IMR-90 (cell line): Measurements from ENCODE around the gene PLEK. TPM values are rescaled to one million over a fixed set of nuclear protein-coding genes. Genes with fewer than 3 reads are reported as not detected.

Experiments used
- ATAC-seq: fragments of 200-7000 bp; cut with Tn5 transposase; 2 replicates; pipeline ENCODE4 v1.9.1; 2020; ENCODE audit warnings: low read depth, mild to moderate bottlenecking, moderate library complexity
- BruUV-seq: library from RNA; stranded (reverse); fragments of 400-500 nt; replicated peaks from 2 replicates; lab custom pipeline; 2021; lab: Mats Ljungman, UMichigan
- CTCF ChIA-PET: fragments of 300-600 bp; formaldehyde crosslinking; extraction: SDS; loops from one replicate; lab custom pipeline; 2021; ENCODE audit warnings: antibody characterized with exemption; lab: Yijun Ruan, JAX
- POLR2A ChIA-PET: fragments of 300-600 bp; sonication (Branson Sonifier 250); formaldehyde crosslinking; loops from one replicate; lab custom pipeline; 2022; ENCODE audit warnings: antibody characterized with exemption; ENCODE audit not compliant: unreplicated experiment; lab: Charles Lee
- DNase-seq: peaks from one replicate; pipeline ENCODE4 v3.0.0; 2013
- H2AFZ ChIP-seq: replicated peaks from 2 replicates; pipeline ENCODE3; 2013; ENCODE audit warnings: low read length, mild to moderate bottlenecking; ENCODE audit not compliant: poor library complexity
- H2AK5ac ChIP-seq: 2 replicates; pipeline ENCODE4 v1.6.1; 2013; ENCODE audit warnings: low read depth, low read length, inconsistent platforms
- H2AK9ac ChIP-seq: replicated peaks from 2 replicates; pipeline ENCODE3; 2013; ENCODE audit warnings: mild to moderate bottlenecking, low read depth, low read length, moderate library complexity; ENCODE audit not compliant: poor library complexity
- H2BK120ac ChIP-seq: 2 replicates; pipeline ENCODE4 v1.6.1; 2013; ENCODE audit warnings: low read depth, low read length, inconsistent platforms
- H2BK15ac ChIP-seq: 3 replicates; pipeline ENCODE4 v1.6.1; 2013; ENCODE audit warnings: low read depth, low read length, inconsistent platforms
- H2BK20ac ChIP-seq: 2 replicates; pipeline ENCODE4 v1.6.1; 2013; ENCODE audit warnings: low read depth, mild to moderate bottlenecking, inconsistent platforms, low read length, moderate library complexity
- H2BK5ac ChIP-seq: 2 replicates; pipeline ENCODE4 v1.6.1; 2013; ENCODE audit warnings: mild to moderate bottlenecking, low read depth, low read length, inconsistent platforms; ENCODE audit not compliant: poor library complexity, severe bottlenecking
- H3K14ac ChIP-seq: replicated peaks from 2 replicates; pipeline ENCODE4 v1.6.1; 2013; ENCODE audit warnings: low read depth, low read length, inconsistent platforms
- H3K18ac ChIP-seq: 2 replicates; pipeline ENCODE4 v1.6.1; 2013; ENCODE audit warnings: low read depth, low read length, control low read depth
- H3K23ac ChIP-seq: 2 replicates; pipeline ENCODE4 v1.6.1; 2013; ENCODE audit warnings: low read depth, low read length, inconsistent platforms
- H3K27ac ChIP-seq: 2 replicates; pipeline ENCODE4 v1.5.1; 2013; ENCODE audit warnings: mild to moderate bottlenecking, control low read depth, low read length; ENCODE audit not compliant: insufficient read depth
- H3K27me3 ChIP-seq: 2 replicates; pipeline ENCODE4 v1.6.1; 2013; ENCODE audit warnings: low read length; ENCODE audit not compliant: control insufficient read depth, insufficient read depth
- H3K36me3 ChIP-seq: 2 replicates; pipeline ENCODE4 v1.6.1; 2013; ENCODE audit warnings: low read length, mixed read lengths; ENCODE audit not compliant: control insufficient read depth, insufficient read depth
- H3K4ac ChIP-seq: 2 replicates; pipeline ENCODE4 v1.6.1; 2013; ENCODE audit warnings: low read depth, low read length, inconsistent platforms
- H3K4me1 ChIP-seq: 2 replicates; pipeline ENCODE4 v1.6.1; 2013; ENCODE audit warnings: low read length, mixed read lengths; ENCODE audit not compliant: control insufficient read depth, insufficient read depth
- H3K4me2 ChIP-seq: 2 replicates; pipeline ENCODE4 v1.6.1; 2013; ENCODE audit warnings: low read depth, mild to moderate bottlenecking, control low read depth, low read length, moderate library complexity
- H3K4me3 ChIP-seq: 2 replicates; pipeline ENCODE4 v1.5.1; 2013; ENCODE audit warnings: low read depth, mild to moderate bottlenecking, control low read depth, low read length, moderate library complexity; ENCODE audit not compliant: insufficient read depth
- H3K56ac ChIP-seq: 2 replicates; pipeline ENCODE4 v1.6.1; 2013; ENCODE audit warnings: low read length, inconsistent platforms; ENCODE audit not compliant: insufficient read depth; ENCODE audit errors: extremely low read depth
- H3K79me1 ChIP-seq, 2 experiments: 2 replicates each; pipeline ENCODE4 v1.6.1; 2013; ENCODE audit warnings: low read length in 2 of 2, inconsistent platforms in 1 of 2, low read depth in 1 of 2
- H3K9ac ChIP-seq: 2 replicates; pipeline ENCODE4 v1.6.1; 2013; ENCODE audit warnings: low read depth, low read length, control low read depth
- H3K9me1 ChIP-seq: 2 replicates; pipeline ENCODE4 v1.6.1; 2013; ENCODE audit warnings: low read length, inconsistent platforms; ENCODE audit not compliant: insufficient read depth
- H3K9me3 ChIP-seq: 2 replicates; pipeline ENCODE4 v1.6.1; 2013; ENCODE audit warnings: low read length; ENCODE audit not compliant: control insufficient read depth, insufficient read depth
- H4K20me1 ChIP-seq: 2 replicates; pipeline ENCODE4 v1.6.1; 2013; ENCODE audit warnings: low read length, inconsistent platforms; ENCODE audit not compliant: insufficient read depth
- H4K5ac ChIP-seq: 2 replicates; pipeline ENCODE4 v1.6.1; 2013; ENCODE audit warnings: mild to moderate bottlenecking, low read depth, low read length, control low read depth
- H4K8ac ChIP-seq, 2 experiments: 2 replicates each; pipeline ENCODE4 v1.6.1; 2013; ENCODE audit warnings: low read depth in 2 of 2, low read length in 2 of 2, control low read depth in 1 of 2, inconsistent platforms in 1 of 2
- H4K91ac ChIP-seq: 2 replicates; pipeline ENCODE4 v1.6.1; 2013; ENCODE audit warnings: low read depth, low read length, inconsistent platforms; ENCODE audit not compliant: insufficient read depth
- BHLHE40 ChIP-seq: fragments of 150-350 bp; IDR thresholded peaks from 2 replicates; pipeline ENCODE4 v1.6.1; 2016; ENCODE audit warnings: mild to moderate bottlenecking, low read depth, low read length
- CEBPB ChIP-seq: IDR thresholded peaks from 2 replicates; pipeline ENCODE4 v1.6.1; 2012; ENCODE audit warnings: low read depth, low read length, improper control_type of control experiment
- CHD1 ChIP-seq: IDR thresholded peaks from 2 replicates; pipeline ENCODE4 v1.6.1; 2012; ENCODE audit warnings: low read depth, low read length, improper control_type of control experiment
- CTCF ChIP-seq: conservative IDR thresholded peaks from 2 replicates; pipeline ENCODE4 v1.5.1; 2012; ENCODE audit warnings: mild to moderate bottlenecking, low read depth, low read length, improper control_type of control experiment
- ELK1 ChIP-seq: fragments of 150-350 bp; IDR thresholded peaks from 2 replicates; pipeline ENCODE4 v1.6.1; 2016; ENCODE audit warnings: low read depth, mild to moderate bottlenecking, low read length, moderate library complexity, borderline replicate concordance
- FOS ChIP-seq: fragments of 150-350 bp; IDR thresholded peaks from 2 replicates; pipeline ENCODE4 v1.6.1; 2016; ENCODE audit warnings: low read depth, low read length
- MAFK ChIP-seq: IDR thresholded peaks from 2 replicates; pipeline ENCODE4 v1.6.1; 2012; ENCODE audit warnings: low read depth, low read length, improper control_type of control experiment
- MAZ ChIP-seq: IDR thresholded peaks from 2 replicates; pipeline ENCODE4 v1.6.1; 2012; ENCODE audit warnings: low read depth, mild to moderate bottlenecking, low read length, improper control_type of control experiment, moderate library complexity, borderline replicate concordance
- MXI1 ChIP-seq: IDR thresholded peaks from 2 replicates; pipeline ENCODE4 v1.6.1; 2012; ENCODE audit warnings: low read depth, mild to moderate bottlenecking, low read length, moderate library complexity, borderline replicate concordance
- NFE2L2 ChIP-seq: fragments of 150-350 bp; IDR thresholded peaks from 2 replicates; pipeline ENCODE4 v1.6.1; 2016; ENCODE audit warnings: low read depth, mild to moderate bottlenecking, low read length
- POLR2A ChIP-seq: IDR thresholded peaks from 2 replicates; pipeline ENCODE4 v1.6.1; 2012; ENCODE audit warnings: mild to moderate bottlenecking, low read depth, low read length
- RAD21 ChIP-seq: IDR thresholded peaks from 2 replicates; pipeline ENCODE4 v1.6.1; 2012; ENCODE audit warnings: low read length, improper control_type of control experiment
- RCOR1 ChIP-seq: IDR thresholded peaks from 2 replicates; pipeline ENCODE4 v1.6.1; 2012; ENCODE audit warnings: mild to moderate bottlenecking, low read length, improper control_type of control experiment; ENCODE audit not compliant: insufficient replicate concordance
- RFX5 ChIP-seq: IDR thresholded peaks from 2 replicates; pipeline ENCODE4 v1.8.0; 2012; ENCODE audit warnings: low read depth, mild to moderate bottlenecking, low read length, moderate library complexity
- SMC3 ChIP-seq: fragments of 150-350 bp; IDR thresholded peaks from 2 replicates; pipeline ENCODE4 v1.6.1; 2016; ENCODE audit warnings: low read depth, mild to moderate bottlenecking, antibody characterized with exemption, low read length, moderate library complexity
- USF2 ChIP-seq: fragments of 150-350 bp; IDR thresholded peaks from 2 replicates; pipeline ENCODE4 v1.6.1; 2017; ENCODE audit warnings: mild to moderate bottlenecking, antibody characterized with exemption, low read length, low read depth
- WGBS, 2 experiments: methylation state at CpG; one replicate each; pipeline versions ENCODE4 v1.1.5 to v1.1.7; 2013; ENCODE audit warnings: missing lambda C conversion rate in 2 of 2; ENCODE audit not compliant: insufficient read length in 1 of 2; ENCODE audit errors: extremely low coverage in 2 of 2; 5-methylcytosine and 5-hydroxymethylcytosine counted together
- dilution Hi-C: fragments of 300-500 bp; cut with HindIII; formaldehyde crosslinking; loops from one replicate; pipeline ENCODE4 v1.14.3; 2018; ENCODE audit warnings: low sequenced_read_pairs; ENCODE audit not compliant: unreplicated experiment
- in situ Hi-C: fragments of 300-500 bp; cut with MboI; formaldehyde crosslinking; loops from 3 replicates; pipeline ENCODE4 v1.14.3; 2019; ENCODE audit warnings: low sequenced_read_pairs, inconsistent platforms, mixed read lengths
- intact Hi-C: fragments of 100-400 bp; cut with micrococcal nuclease; formaldehyde crosslinking; loops from 2 replicates; pipeline ENCODE4 v1.10.0; 2022
- polyA plus RNA-seq, 3 experiments: library from polyadenylated mRNA; depleted of rRNA; stranded (reverse); fragments of >200 nt; gene quantifications; 2 replicates each; pipeline ENCODE4 v1.2.3, GENCODE V29; 2012; ENCODE audit warnings: low replicate concordance in 1 of 3
- total RNA-seq: library from RNA; depleted of rRNA; stranded (reverse); fragments of >200 nt; gene quantifications from 2 replicates; pipeline ENCODE4 v1.2.3, GENCODE V29; 2012

Gene PLEK
- total and polyA plus RNA-seq, 2 of the 4 experiments (the other 2 are of a cell fraction) = under 0.01 TPM; not detected in 1

GRCh38 chr2:68425503-68425902 is 60.4 kb downstream of the PLEK start:
- ATAC-seq (no peak), DNase-seq (no peak)
- no peaks in the 10 kb centered on the region for H3K79me1 ChIP-seq
- dilution Hi-C loops (no loop called here), in situ Hi-C loops (no loop called here), intact Hi-C loops (no loop called here)
- H3K9ac ChIP-seq = no peak overlapping the region
- H2AFZ ChIP-seq = no peak overlapping the region
- H3K18ac ChIP-seq = no peak overlapping the region
- peaks cover 27% of the 10 kb centered on the region for H3K27me3 ChIP-seq
- ChIA-PET CTCF (no interaction called here), POLR2A (no interaction called here)
- H3K23ac ChIP-seq = no peak overlapping the region
- H2BK15ac ChIP-seq = no peak overlapping the region
- H3K4me3 ChIP-seq = no peak overlapping the region
- no peaks in the 10 kb centered on the region for H4K20me1 ChIP-seq
- TF ChIP-seq MAZ = no peak
- TF ChIP-seq SMC3 = no peak
- TF ChIP-seq RAD21 = no peak
- no peak for TF ChIP-seq RFX5
- no peak for TF ChIP-seq POLR2A
- no peak for TF ChIP-seq CHD1
- TF ChIP-seq USF2 = no peak
- TF ChIP-seq CEBPB = no peak
- no peak for TF ChIP-seq MXI1
- TF ChIP-seq ELK1 = no peak
- no peak for TF ChIP-seq NFE2L2
- no peak for TF ChIP-seq MAFK
- no peak for TF ChIP-seq FOS
- TF ChIP-seq RCOR1 = no peak
- no peak for TF ChIP-seq BHLHE40
- no peak for TF ChIP-seq CTCF
- no peak overlapping the region for H3K14ac ChIP-seq
- H2BK5ac ChIP-seq = no peak overlapping the region
- H2BK120ac ChIP-seq = no peak overlapping the region
- WGBS, 2 experiments = no CpG with 5 or more reads among the region's 3 CpGs
- H3K4me2 ChIP-seq = no peak overlapping the region
- no peaks in the 10 kb centered on the region for H3K36me3 ChIP-seq
- H3K4me1 ChIP-seq = peaks cover 2% of the 10 kb centered on the region; the same call in 1 of the 2 replicates
- no peak overlapping the region; the same call in 1 of the 2 replicates for H2BK20ac ChIP-seq
- peaks cover 3% of the 10 kb centered on the region; the same call in 1 of the 2 replicates for H3K9me3 ChIP-seq
- H4K5ac ChIP-seq = no peak overlapping the region; the same call in 1 of the 2 replicates
- H2AK5ac ChIP-seq = no peak overlapping the region
- no peak overlapping the region for H3K56ac ChIP-seq
- BruUV-seq = no TSS peak
- H4K8ac ChIP-seq = no peak overlapping the region
- H3K9me1 ChIP-seq = no peaks in the 10 kb centered on the region
- no peak overlapping the region for H2AK9ac ChIP-seq
- H3K27ac ChIP-seq = no peak overlapping the region
- no peak overlapping the region for H4K91ac ChIP-seq
- H3K4ac ChIP-seq = no peak overlapping the region
